ENCODE results near the gene SYNGR3.

The SYNGR3 gene

GRCh38 chr16:1976951-1977874 lies 12.6 kb upstream of the SYNGR3 start:
- DNase-seq, result no peak

DNA sequence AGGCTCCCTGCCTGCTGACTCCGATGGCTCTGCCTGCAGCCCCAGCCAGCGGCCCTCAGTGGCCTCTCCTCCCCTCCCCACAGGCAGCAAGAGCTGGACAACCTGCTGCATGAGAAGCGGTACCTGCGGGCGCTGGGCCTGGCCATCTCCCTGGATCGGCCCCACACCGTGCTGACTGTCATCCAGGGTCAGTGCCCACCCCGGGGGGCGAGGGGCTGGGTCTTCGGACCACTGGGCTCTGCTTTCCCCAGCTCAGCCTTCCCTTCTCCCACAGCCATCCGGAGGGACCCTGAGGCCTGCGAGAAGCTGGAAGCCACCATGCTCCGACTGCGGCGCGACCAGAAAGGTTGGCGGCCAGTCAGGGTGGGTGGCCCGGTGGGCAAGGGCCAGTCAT lies 11.9 kb upstream of the SYNGR3 start:
- DNase-seq, result no peak

DNA sequence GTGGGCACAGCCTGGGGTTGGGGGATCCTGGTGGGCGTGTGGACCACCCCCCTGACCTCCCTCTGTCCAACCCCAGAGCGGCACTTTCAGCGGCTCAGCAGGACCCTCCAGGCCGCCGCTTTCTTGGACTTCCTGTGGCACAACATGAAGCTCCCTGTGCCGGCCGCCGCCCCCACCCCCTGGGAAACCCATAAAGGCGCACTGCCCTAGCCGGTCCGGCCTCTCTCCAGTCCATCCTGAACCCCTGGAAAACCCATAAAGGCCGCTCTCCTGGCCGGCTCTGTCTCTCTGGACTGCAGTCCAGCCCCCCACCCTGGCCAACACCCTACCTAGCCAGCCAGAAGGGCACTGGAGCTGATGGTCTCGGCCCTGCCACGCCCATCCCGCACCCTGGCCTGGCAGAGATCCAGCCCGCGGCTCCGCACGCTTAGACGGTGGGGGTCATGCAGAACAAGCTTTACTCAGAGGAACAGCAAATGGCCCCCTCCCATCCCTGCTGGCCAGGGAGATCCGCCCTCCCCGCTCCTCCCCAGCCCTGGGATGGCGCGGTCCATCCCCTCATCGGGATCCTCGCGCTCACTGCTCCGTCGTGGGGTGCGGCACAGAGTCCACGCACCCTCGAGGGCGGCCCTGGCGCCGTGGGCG lies 11.2 kb upstream of the SYNGR3 start:
- no peak for DNase-seq

DNA sequence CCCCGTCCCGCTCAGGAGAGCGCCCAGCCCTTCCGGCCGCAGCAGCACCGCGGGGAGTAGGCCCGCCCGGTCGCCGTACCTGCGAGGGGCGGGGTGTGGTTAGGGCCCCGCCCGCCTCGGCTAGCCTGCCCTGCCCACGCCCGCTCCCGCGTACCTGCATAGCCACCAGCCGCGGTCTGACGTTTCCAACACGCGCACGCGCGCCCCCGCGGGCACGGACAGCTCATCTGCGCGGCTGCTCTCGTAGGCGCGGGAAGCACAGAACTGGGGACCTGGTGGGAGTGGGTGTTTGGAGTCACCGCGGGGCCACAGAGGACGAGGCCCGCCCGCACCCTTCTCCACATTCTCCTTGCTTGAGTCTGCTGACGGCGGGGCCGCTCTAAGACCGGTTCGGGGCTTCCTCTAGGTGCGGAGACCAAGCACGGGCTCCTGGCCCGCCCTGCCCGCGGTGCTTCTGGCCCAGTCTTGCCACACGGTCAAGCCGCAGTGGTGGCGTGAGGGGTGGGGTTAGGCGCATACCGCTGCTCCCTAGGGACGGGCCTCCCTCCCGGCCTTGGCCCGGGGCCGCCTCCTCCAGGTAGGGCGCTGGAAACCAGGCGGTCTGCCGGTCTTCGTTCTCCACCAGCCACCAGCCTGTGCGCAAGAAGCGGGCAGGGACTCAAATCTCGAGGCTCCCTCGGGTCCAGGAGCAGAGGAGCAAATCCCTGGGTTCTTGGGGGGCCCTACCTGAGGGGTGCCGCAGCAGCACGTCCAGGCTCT lies 10.3 kb upstream of the SYNGR3 start:
- DNase-seq, result no peak

DNA sequence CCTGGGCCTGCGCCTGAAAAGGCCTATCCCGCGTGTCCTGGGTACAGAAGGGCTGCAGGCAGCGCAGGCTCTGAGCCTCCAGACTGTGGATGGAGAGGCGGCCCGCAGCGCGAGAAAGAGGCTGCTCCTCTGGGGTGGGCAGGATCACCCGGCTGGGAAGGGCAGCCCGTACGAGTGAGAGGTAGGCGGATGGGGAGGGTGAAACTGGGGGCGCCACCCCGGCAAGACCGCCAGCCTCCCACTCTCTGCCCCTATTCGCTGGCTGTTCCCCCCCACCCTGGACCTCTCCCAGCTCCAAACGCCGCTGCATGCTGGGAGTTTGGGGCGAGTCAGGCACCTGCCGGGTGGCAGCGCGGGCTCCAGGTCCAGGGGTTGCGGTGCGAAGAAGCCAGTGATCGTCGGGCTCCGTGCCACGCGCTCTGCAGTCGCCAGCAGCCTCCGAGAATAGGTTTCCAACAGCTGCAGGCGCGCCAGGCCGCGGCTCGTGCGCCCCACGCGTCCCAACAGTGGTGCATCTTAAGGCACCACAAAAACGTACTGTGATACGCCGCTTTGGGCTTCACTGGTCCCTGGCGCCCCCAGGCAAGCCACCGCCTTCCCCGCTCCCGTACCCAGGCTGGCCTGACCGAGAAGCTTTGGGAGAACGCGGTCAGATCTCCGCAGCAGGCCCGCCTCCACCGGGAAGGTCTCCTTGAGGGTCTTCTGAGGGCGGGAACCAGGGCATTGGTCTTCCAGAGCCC lies 9.6 kb upstream of the SYNGR3 start:
- DNase-seq, result no peak

DNA sequence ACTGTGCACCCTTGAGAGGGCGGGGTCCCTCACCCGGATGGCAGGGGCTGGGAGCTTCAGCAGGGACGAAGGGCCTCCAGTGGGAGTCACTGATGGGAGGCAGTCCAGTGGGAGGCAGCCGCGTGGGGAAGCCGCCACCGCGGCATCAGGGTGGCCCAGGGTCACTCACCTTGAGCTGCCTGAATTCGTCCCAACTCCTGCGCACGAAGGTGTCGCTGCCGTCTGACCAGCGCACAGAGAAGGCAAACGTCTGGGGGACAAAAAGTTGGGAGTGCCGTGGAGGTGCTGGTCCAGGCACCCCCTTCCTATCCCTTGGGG lies 9.0 kb upstream of the SYNGR3 start:
- no peak for DNase-seq

DNA sequence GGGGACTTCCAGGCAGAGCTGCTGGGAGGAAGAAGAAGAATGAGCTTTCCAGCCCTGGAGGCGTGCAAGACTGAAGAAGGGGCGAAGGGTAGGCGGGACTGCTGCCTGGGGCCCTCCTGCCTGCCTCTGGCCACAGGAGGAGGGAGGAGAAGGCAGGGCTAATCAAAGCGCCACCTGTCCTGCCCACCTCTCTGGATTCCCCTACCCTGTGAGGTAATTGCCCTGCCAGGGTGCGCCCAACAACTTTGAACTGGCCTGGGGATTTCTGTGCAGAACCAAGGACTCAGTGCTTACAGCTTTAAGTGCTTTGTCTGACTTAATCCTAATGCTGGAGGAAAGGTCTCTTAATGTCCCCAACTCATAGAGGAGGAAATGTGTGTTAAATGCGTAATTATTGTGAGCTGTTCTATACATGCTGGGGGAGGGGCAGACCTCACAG lies 8.4 kb upstream of the SYNGR3 start, which contains the start of gene NOXO1:
NOXO1 (minus strand) TSS at position 72 of the 439 bp plus-strand sequence. CDS start 290 bp downstream, outside the sequence.
- DNase-seq, result no peak

- no peak for DNase-seq
These were observed 7.7 kb upstream of the SYNGR3 start for GRCh38 chr16:1982013-1982433.

GRCh38 chr16:1982991-1983543 lies 6.7 kb upstream of the SYNGR3 start:
- no peak for DNase-seq

DNA sequence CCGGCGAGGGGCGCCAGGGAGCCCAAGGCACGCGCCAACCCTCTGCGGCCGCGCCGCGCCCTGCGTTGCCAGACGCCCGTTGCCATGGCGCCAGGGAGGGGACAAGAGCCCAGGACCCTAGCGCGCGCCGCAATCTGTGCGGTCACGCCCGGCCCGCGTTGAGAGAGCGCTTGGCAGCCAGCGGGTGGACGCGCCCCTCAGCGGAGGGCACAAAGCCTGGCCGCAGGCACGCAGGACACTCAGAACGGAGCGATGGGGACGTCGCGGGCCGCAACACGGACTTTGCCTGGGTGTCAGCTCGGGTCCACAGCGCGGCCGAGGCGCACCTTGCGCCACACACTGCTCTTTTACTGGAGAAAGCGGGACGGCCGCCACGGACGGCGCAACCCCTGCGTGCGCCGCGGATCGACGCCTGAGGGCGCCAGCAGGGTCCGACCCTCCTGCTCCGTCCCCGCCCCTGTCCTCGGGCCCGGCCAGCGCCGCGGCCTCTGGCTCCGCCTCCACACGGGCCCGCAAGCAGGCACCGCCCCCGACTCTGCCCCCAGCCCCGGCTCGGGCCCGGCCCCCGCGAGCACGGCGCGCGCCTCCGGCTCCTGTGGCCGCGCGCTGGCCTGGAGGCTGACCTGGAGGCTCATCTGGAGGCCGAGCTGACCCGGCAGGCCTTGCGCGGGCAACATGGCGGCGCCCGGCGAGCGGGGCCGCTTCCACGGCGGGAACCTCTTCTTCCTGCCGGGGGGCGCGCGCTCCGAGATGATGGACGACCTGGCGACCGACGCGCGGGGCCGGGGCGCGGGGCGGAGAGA lies 6.0 kb upstream of the SYNGR3 start, which contains the start of gene GFER:
GFER (plus strand) TSS at position 650 of the 803 bp plus-strand sequence; CDS start at position 676, 26 bp downstream.
- peak; percentile 49 for DNase-seq

DNA sequence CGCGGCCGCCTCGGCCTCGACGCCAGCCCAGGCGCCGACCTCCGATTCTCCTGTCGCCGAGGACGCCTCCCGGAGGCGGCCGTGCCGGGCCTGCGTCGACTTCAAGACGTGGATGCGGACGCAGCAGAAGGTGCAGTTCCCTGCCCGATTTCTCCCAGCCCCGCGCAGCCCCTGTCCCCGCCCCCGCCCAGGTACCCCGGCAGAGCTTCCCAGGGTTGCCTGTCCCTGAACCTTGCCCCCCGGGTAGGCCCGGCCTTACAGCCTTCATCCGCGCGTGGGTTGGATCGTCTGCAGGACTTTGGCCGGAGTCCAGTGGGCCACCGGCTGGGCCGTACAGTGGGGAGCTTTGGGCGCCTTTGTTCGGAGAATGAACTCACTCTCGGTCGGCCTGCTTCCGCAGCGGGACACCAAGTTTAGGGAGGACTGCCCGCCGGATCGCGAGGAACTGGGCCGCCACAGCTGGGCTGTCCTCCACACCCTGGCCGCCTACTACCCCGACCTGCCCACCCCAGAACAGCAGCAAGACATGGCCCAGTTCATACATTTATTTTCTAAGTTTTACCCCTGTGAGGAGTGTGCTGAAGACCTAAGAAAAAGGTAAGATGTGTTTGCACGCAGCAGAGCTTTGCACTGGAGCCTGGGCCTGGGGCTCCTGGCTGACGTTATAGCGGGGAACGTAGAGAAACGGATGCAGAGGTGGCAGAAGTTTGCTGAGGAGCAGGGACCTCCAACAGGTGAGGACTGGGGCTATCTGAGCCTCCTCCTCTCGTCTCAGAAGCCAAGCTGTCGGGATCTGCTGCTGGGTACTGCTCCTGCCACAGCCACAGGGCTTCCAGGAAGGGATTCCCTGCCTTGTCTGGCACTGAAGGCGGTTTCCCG lies 5.2 kb upstream of the SYNGR3 start:
- no peak for DNase-seq

GRCh38 chr16:1985466-1986150 lies 4.2 kb upstream of the SYNGR3 start:
- DNase-seq, result no peak

- DNase-seq, result no peak
These were observed 2.6 kb upstream of the SYNGR3 start for GRCh38 chr16:1987198-1987597.

GRCh38 chr16:1990101-1990350 lies 256 bp downstream of the SYNGR3 start:
- DNase-seq, result no peak

- DNase-seq, result no peak
These were observed 773 bp downstream of the SYNGR3 start for GRCh38 chr16:1990351-1991134.

DNA sequence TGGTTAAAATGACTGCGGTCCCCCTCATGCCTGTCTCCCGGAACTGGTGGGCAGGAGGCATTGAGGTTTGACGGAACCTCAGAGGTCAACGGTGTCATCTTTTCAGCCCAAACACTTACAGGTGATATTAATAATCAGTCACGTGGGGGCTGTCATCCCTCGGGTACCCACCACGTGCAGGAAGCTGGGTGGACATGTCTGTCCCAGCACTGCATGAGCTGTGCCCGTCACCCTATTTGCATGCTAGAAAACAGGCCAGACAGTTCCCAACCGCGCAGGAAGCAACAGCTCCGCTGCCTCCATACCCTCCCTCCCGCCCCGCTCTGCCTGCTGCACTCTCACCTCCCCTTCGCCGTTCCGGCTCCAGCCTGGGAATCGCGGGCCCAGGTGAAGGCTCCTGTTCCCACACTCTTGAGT lies 1.4 kb downstream of the SYNGR3 start:
- DNase-seq, result peak; percentile 44

DNA sequence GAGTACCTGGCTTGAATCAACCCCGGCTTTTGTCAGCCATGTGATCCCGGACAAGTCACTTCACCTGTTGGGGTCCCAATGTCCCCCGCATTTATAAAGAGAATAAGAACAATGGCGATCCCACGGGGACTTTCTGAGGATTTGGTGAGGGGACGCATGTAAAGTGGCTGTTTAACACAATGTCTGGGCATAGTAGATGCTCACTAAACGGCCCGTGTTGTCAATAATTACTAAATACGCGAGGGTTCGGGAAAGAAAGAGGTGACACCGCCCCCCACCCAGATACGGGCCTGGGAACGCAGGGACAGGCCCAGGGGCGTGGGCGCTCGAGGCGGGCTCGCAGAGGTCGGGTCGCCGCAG lies 1.8 kb downstream of the SYNGR3 start:
- DNase-seq, result no peak

- peak; percentile 97 for DNase-seq
These were observed 2.4 kb downstream of the SYNGR3 start for GRCh38 chr16:1991948-1992703.

All from activated gamma-delta T cell treated with Interleukin-2 at 50 U/mL for 16 hours (primary cell).